H9 (cell line): Measurements from ENCODE around the gene SBF1. TPM values are rescaled to one million over a fixed set of nuclear protein-coding genes. Genes with fewer than 3 reads are reported as not detected.

ENCODE experiments used
- DNase-seq: peaks from one replicate; pipeline ENCODE4 v3.0.0-alpha.2; 2017
- H2AFZ ChIP-seq: one replicate; pipeline ENCODE4 v1.6.1; 2013; ENCODE audit warnings: mild to moderate bottlenecking, low read length, control low read depth, moderate library complexity
- H2AK5ac ChIP-seq: 2 replicates; pipeline ENCODE4 v1.6.1; 2013; ENCODE audit warnings: low read length, control low read depth, mixed read lengths; ENCODE audit not compliant: insufficient read length
- H2BK120ac ChIP-seq: one replicate; pipeline ENCODE4 v1.6.1; 2013; ENCODE audit warnings: low read depth, mild to moderate bottlenecking, low read length, control low read depth, inconsistent platforms; ENCODE audit not compliant: poor library complexity, severe bottlenecking
- H2BK12ac ChIP-seq: 2 replicates; pipeline ENCODE4 v1.6.1; 2013; ENCODE audit warnings: low read length, control low read depth, mixed read lengths, low read depth; ENCODE audit not compliant: insufficient read length
- H2BK15ac ChIP-seq: 2 replicates; pipeline ENCODE4 v1.6.1; 2013; ENCODE audit warnings: low read depth, low read length, control low read depth
- H2BK20ac ChIP-seq: one replicate; pipeline ENCODE4 v1.6.1; 2013; ENCODE audit warnings: low read depth, mild to moderate bottlenecking, low read length, control low read depth, inconsistent platforms; ENCODE audit not compliant: poor library complexity, severe bottlenecking
- H2BK5ac ChIP-seq: 2 replicates; pipeline ENCODE4 v1.6.1; 2013; ENCODE audit warnings: low read length, control low read depth, mixed read lengths; ENCODE audit not compliant: insufficient read length
- H3K14ac ChIP-seq: 2 replicates; pipeline ENCODE4 v1.6.1; 2013; ENCODE audit warnings: low read length, control low read depth; ENCODE audit not compliant: insufficient read depth
- H3K18ac ChIP-seq: 2 replicates; pipeline ENCODE4 v1.6.1; 2013; ENCODE audit warnings: low read depth, mild to moderate bottlenecking, mixed read lengths, low read length, control low read depth; ENCODE audit not compliant: insufficient read length
- H3K23ac ChIP-seq: 2 replicates; pipeline ENCODE4 v1.6.1; 2013; ENCODE audit warnings: low read length, control low read depth, mixed read lengths, low read depth; ENCODE audit not compliant: insufficient read length
- H3K23me2 ChIP-seq: 2 replicates; pipeline ENCODE4 v1.6.1; 2013; ENCODE audit warnings: low read depth, mild to moderate bottlenecking, mixed read lengths, low read length, control low read depth; ENCODE audit not compliant: insufficient read length, poor library complexity, severe bottlenecking
- H3K27ac ChIP-seq: 2 replicates; pipeline ENCODE4 v1.5.1; 2013; ENCODE audit warnings: low read length, control low read depth, mixed read lengths, low read depth; ENCODE audit not compliant: insufficient read length
- H3K27me3 ChIP-seq: 2 replicates; pipeline ENCODE4 v1.6.1; 2013; ENCODE audit warnings: low read length, control low read depth, inconsistent platforms; ENCODE audit not compliant: insufficient read depth
- H3K4ac ChIP-seq: 2 replicates; pipeline ENCODE4 v1.6.1; 2013; ENCODE audit warnings: low read depth, mild to moderate bottlenecking, control low read depth, inconsistent platforms, low read length, moderate library complexity
- H3K4me1 ChIP-seq: 2 replicates; pipeline ENCODE4 v1.6.1; 2013; ENCODE audit warnings: low read length, control low read depth, inconsistent platforms; ENCODE audit not compliant: insufficient read depth
- H3K4me2 ChIP-seq: 2 replicates; pipeline ENCODE4 v1.6.1; 2013; ENCODE audit warnings: low read length, control low read depth, mixed read lengths; ENCODE audit not compliant: insufficient read length, insufficient read depth
- H3K56ac ChIP-seq: 2 replicates; pipeline ENCODE4 v1.6.1; 2013; ENCODE audit warnings: low read depth, mild to moderate bottlenecking, mixed read lengths, low read length, control low read depth; ENCODE audit not compliant: insufficient read length
- H3K79me1 ChIP-seq: 2 replicates; pipeline ENCODE4 v1.6.1; 2013; ENCODE audit warnings: low read depth, mild to moderate bottlenecking, moderate library complexity, low read length, control low read depth, inconsistent platforms; ENCODE audit not compliant: insufficient read depth, poor library complexity, severe bottlenecking
- H3K79me2 ChIP-seq: 2 replicates; pipeline ENCODE4 v1.6.1; 2013; ENCODE audit warnings: low read length, control low read depth, inconsistent platforms; ENCODE audit not compliant: insufficient read depth
- H3K9ac ChIP-seq: 2 replicates; pipeline ENCODE4 v1.6.1; 2013; ENCODE audit warnings: low read length, control low read depth, mixed read lengths; ENCODE audit not compliant: insufficient read length; ENCODE audit errors: extremely low read depth
- H3K9me3 ChIP-seq: one replicate; pipeline ENCODE4 v1.6.1; 2013; ENCODE audit warnings: low read depth, low read length, inconsistent platforms; ENCODE audit not compliant: control insufficient read depth
- H3T11ph ChIP-seq: one replicate; pipeline ENCODE4 v1.6.1; 2013; ENCODE audit warnings: mild to moderate bottlenecking, low read length, control low read depth, inconsistent platforms
- H4K20me1 ChIP-seq: one replicate; pipeline ENCODE4 v1.6.1; 2013; ENCODE audit not compliant: control insufficient read depth, insufficient read length, insufficient read depth
- H4K5ac ChIP-seq: 2 replicates; pipeline ENCODE4 v1.6.1; 2013; ENCODE audit warnings: low read depth, mild to moderate bottlenecking, mixed read lengths, low read length, control low read depth; ENCODE audit not compliant: insufficient read length
- H4K8ac ChIP-seq: replicated peaks from 2 replicates; pipeline ENCODE4 v1.6.1; 2013; ENCODE audit warnings: low read length, control low read depth, mixed read lengths, low read depth; ENCODE audit not compliant: insufficient read length
- H4K91ac ChIP-seq: 2 replicates; pipeline ENCODE4 v1.6.1; 2013; ENCODE audit warnings: low read depth, mild to moderate bottlenecking, moderate library complexity, mixed read lengths, low read length, control low read depth; ENCODE audit not compliant: insufficient read length
- H3K27ac Mint-ChIP-seq, 3 experiments: 2 replicates in 2 of 3; 3 replicates in 1 of 3; pipeline ENCODE4 v1.8.0; 2020 to 2021; ENCODE audit warnings: mixed read lengths in 3 of 3, mild to moderate bottlenecking in 1 of 3, moderate library complexity in 1 of 3
- H3K27me3 Mint-ChIP-seq: 2 replicates; pipeline ENCODE4 v1.8.0; 2021; ENCODE audit warnings: low read depth, mild to moderate bottlenecking, moderate library complexity, mixed read lengths
- H3K36me3 Mint-ChIP-seq, 3 experiments: 2 replicates in 2 of 3; 3 replicates in 1 of 3; pipeline ENCODE4 v1.8.0; 2020 to 2021; ENCODE audit warnings: low read depth in 3 of 3, mixed read lengths in 3 of 3; ENCODE audit not compliant: insufficient read depth in 1 of 3
- H3K4me1 Mint-ChIP-seq, 2 experiments: 2 replicates each; pipeline ENCODE4 v1.8.0; 2020; ENCODE audit warnings: mixed read lengths in 2 of 2
- H3K4me3 Mint-ChIP-seq, 2 experiments: 2 replicates in 1 of 2; 3 replicates in 1 of 2; pipeline ENCODE4 v1.8.0; 2020 to 2021; ENCODE audit warnings: mild to moderate bottlenecking in 2 of 2, mixed read lengths in 2 of 2, moderate library complexity in 1 of 2
- H3K9me3 Mint-ChIP-seq, 2 experiments: 2 replicates in 1 of 2; 3 replicates in 1 of 2; pipeline ENCODE4 v1.8.0; 2020; ENCODE audit warnings: mild to moderate bottlenecking in 2 of 2, mixed read lengths in 2 of 2, moderate library complexity in 1 of 2
- WGBS: extraction: QIAGEN DNeasy Blood & Tissue Kit; methylation state at CpG from one replicate; pipeline ENCODE4 v1.1.7; 2013; ENCODE audit warnings: missing lambda C conversion rate, low lambda C conversion rate, mixed read lengths; ENCODE audit not compliant: insufficient read length; ENCODE audit errors: extremely low coverage; 5-methylcytosine and 5-hydroxymethylcytosine counted together
- total RNA-seq: library from RNA; stranded (reverse); gene quantifications from 2 replicates; pipeline ENCODE4 v1.2.1, GENCODE V29; 2021
- TF ChIP-seq, protein P1 (sequence below): fragments of 200-600 bp; sonication (generic); conservative IDR thresholded peaks from 3 replicates; pipeline ENCODE4 v1.8.0; 2021; ENCODE audit warnings: antibody characterized with exemption, mild to moderate bottlenecking

SBF1 gene
- total RNA-seq, 1 experiment from 2014 or later: 69.8 TPM

DNA sequence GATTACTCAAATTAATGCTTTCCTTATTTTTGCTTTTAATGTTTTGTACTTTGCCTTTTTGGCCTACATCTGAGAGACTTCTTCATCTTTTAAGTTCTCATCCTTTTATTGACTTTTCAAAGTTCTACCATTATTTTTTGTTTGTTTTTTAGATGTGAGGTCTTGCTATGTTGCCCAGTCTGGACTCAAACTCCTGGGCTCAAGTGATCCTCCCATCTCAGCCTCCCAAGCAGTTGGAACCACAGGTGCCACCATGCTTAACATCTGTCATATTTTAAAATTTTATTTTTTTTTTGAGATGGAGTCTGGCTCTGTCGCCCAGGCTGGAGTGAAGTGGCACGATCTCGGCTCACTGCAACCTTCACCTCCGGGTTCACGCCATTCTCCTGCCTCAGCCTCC, 73.9 kb downstream of the SBF1 start:
- Histone ChIP-seq H2BK12ac (no peak overlapping the region), H3K18ac (no peak overlapping the region), H3K23ac (no peak overlapping the region), H3K9me3 (no peaks in the 10 kb centered on the region), H3K4me2 (no peak overlapping the region), H3K4me1 (no peaks in the 10 kb centered on the region), H3T11ph (no peak overlapping the region), H4K8ac (no peak overlapping the region), H3K14ac (no peak overlapping the region), H4K91ac (no peak overlapping the region), H2BK120ac (no peak overlapping the region), H2BK20ac (no peak overlapping the region), H2BK5ac (no peak overlapping the region), H3K27ac (no peak overlapping the region), H3K27me3 (no peaks in the 10 kb centered on the region), H2BK15ac (no peak overlapping the region), H3K4ac (no peak overlapping the region), H2AFZ (no peak overlapping the region), H3K79me2 (no peaks in the 10 kb centered on the region; the same call in 1 of the 2 replicates), H3K56ac (no peak overlapping the region), H4K5ac (no peak overlapping the region), H3K79me1 (peaks cover 2% of the 10 kb centered on the region), H2AK5ac (no peak overlapping the region), H3K9ac (no peak overlapping the region), H4K20me1 (no peaks in the 10 kb centered on the region), H3K23me2 (peaks cover 3% of the 10 kb centered on the region)
- Mint-ChIP-seq H3K27me3 (no peaks in the 10 kb centered on the region), H3K36me3 (peaks cover 2 to 43% (median 15%) of the 10 kb centered on the region in 3 experiments; a peak in 5 of 7 replicates), H3K4me1 (peaks cover 13 to 16% of the 10 kb centered on the region in 2 experiments), H3K27ac (no peak overlapping the region), H3K9me3 (no peaks in the 10 kb centered on the region; a peak in 1 of 5 replicates), H3K4me3 (no peak overlapping the region)
- WGBS: no CpG with 5 or more reads among the region's 5 CpGs
- TF ChIP-seq, protein P1, sequence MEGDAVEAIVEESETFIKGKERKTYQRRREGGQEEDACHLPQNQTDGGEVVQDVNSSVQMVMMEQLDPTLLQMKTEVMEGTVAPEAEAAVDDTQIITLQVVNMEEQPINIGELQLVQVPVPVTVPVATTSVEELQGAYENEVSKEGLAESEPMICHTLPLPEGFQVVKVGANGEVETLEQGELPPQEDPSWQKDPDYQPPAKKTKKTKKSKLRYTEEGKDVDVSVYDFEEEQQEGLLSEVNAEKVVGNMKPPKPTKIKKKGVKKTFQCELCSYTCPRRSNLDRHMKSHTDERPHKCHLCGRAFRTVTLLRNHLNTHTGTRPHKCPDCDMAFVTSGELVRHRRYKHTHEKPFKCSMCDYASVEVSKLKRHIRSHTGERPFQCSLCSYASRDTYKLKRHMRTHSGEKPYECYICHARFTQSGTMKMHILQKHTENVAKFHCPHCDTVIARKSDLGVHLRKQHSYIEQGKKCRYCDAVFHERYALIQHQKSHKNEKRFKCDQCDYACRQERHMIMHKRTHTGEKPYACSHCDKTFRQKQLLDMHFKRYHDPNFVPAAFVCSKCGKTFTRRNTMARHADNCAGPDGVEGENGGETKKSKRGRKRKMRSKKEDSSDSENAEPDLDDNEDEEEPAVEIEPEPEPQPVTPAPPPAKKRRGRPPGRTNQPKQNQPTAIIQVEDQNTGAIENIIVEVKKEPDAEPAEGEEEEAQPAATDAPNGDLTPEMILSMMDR: no peak
- no peak for DNase-seq
